ENCODE measurements around the gene ERFE.

The ERFE gene

GRCh38 chr2:238145851-238146250 lies 12.9 kb upstream of the ERFE start:
- TF ChIP-seq, protein P1, sequence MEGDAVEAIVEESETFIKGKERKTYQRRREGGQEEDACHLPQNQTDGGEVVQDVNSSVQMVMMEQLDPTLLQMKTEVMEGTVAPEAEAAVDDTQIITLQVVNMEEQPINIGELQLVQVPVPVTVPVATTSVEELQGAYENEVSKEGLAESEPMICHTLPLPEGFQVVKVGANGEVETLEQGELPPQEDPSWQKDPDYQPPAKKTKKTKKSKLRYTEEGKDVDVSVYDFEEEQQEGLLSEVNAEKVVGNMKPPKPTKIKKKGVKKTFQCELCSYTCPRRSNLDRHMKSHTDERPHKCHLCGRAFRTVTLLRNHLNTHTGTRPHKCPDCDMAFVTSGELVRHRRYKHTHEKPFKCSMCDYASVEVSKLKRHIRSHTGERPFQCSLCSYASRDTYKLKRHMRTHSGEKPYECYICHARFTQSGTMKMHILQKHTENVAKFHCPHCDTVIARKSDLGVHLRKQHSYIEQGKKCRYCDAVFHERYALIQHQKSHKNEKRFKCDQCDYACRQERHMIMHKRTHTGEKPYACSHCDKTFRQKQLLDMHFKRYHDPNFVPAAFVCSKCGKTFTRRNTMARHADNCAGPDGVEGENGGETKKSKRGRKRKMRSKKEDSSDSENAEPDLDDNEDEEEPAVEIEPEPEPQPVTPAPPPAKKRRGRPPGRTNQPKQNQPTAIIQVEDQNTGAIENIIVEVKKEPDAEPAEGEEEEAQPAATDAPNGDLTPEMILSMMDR (IDR thresholded peaks at IDR 0.05; ENCODE audit: low read depth, low read length), result no peak
- no peak for DNase-seq (ENCODE audit: low read depth, low spot score)
- H3K4me3 ChIP-seq (ENCODE audit: low read depth, low read length), result no peak overlapping the region
- in situ Hi-C loops (cut with HindIII; ENCODE audit: low sequenced_read_pairs), result no loop called here

GRCh38 chr2:238146884-238147544 lies 11.8 kb upstream of the ERFE start:
- DNase-seq (ENCODE audit: low read depth, low spot score), result no peak
- TF ChIP-seq, protein P1 (IDR thresholded peaks at IDR 0.05; ENCODE audit: low read depth, low read length), result no peak
- no peak overlapping the region for H3K4me3 ChIP-seq (ENCODE audit: low read depth, low read length)
- in situ Hi-C loops (cut with HindIII; ENCODE audit: low sequenced_read_pairs), result no loop called here

DNA sequence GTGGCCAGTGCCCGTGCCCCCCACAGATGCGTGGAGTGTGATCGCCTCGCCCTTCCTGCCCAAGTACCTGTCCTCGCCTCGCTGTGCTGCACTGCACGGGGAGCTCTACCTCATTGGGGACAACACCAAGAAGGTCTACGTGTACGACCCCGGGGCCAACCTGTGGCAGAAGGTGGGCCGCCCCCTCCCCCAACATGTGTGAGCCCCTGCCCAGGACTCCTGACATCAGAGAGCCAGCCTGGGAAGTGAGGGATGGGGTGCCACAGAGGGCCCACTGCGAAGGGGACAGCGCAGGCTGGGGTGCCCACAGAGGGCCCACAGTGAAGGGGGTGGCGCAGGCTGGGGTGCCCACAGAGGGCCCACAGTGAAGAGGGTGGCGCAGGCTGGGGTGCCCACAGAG lies 9.8 kb upstream of the ERFE start:
- TF ChIP-seq, protein P1 (IDR thresholded peaks at IDR 0.05; ENCODE audit: low read depth, low read length), result no peak
- no peak overlapping the region for H3K4me3 ChIP-seq (ENCODE audit: low read depth, low read length)
- in situ Hi-C loops (cut with HindIII; ENCODE audit: low sequenced_read_pairs), result no loop called here
- DNase-seq (ENCODE audit: low read depth, low spot score), result no peak

- TF ChIP-seq, protein P1 (IDR thresholded peaks at IDR 0.05; ENCODE audit: low read depth, low read length), result no peak
- in situ Hi-C loops (cut with HindIII; ENCODE audit: low sequenced_read_pairs), result no loop called here
- no peak for DNase-seq (ENCODE audit: low read depth, low spot score)
- no peak overlapping the region for H3K4me3 ChIP-seq (ENCODE audit: low read depth, low read length)
These were observed 8.8 kb upstream of the ERFE start for GRCh38 chr2:238149841-238150572.

DNA sequence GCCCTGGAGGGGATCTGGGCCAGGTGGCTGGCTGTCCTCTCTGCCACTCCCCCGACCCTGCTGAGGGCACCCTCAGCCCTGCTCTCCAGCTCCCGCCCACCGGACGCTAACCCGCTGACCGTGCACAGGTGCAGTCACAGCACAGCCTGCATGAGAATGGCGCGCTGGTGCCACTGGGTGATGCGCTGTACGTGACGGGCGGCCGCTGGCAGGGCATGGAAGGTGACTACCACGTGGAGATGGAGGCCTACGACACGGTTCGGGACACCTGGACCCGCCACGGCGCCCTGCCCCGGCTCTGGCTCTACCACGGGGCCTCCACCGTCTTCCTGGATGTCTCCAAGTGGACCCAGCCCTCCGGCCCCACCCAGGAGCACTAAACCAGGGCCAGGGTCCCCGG lies 8.1 kb upstream of the ERFE start:
- in situ Hi-C loops (cut with HindIII; ENCODE audit: low sequenced_read_pairs), result no loop called here
- no peak for DNase-seq (ENCODE audit: low read depth, low spot score)
- H3K4me3 ChIP-seq (ENCODE audit: low read depth, low read length), result no peak overlapping the region
- TF ChIP-seq, protein P1 (IDR thresholded peaks at IDR 0.05; ENCODE audit: low read depth, low read length), result no peak

DNA sequence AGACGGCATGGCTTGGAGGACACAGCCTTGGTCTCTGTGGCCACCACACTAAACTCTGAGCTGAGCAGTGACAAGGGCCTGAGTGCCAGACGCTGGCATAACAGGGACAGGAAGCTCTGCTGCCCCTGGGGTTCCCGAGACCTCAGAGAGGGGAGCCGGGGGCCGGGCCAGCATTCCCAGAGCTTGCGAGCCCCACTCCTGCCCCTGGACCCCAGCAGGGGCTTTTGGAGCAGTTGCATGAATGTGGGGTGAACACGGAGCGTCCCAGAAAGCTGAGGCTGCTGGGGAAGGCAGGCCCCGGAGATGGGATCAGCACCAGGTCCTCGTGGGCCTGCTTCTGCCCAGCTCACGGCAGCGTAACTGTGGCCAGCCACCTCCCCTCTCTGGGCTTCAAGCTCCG lies 7.6 kb upstream of the ERFE start:
- H3K4me3 ChIP-seq (ENCODE audit: low read depth, low read length), result no peak overlapping the region
- in situ Hi-C loops (cut with HindIII; ENCODE audit: low sequenced_read_pairs), result no loop called here

More for the DNA sequence above, 7.6 kb upstream of the ERFE start:
- TF ChIP-seq, protein P1 (IDR thresholded peaks at IDR 0.05; ENCODE audit: low read depth, low read length), result no peak
- no peak for DNase-seq (ENCODE audit: low read depth, low spot score)

Data from astrocyte of the spinal cord (primary cell).